ENCODE data around the gene LKAAEAR1. TPM values are rescaled to one million over a fixed set of nuclear protein-coding genes. Genes with fewer than 3 reads are reported as not detected.

The LKAAEAR1 gene
- total and polyA plus RNA-seq, 2 of the 13 experiments (the other 11 are each of a cell fraction or from before 2014, with no cell fraction given) = not detected

DNA sequence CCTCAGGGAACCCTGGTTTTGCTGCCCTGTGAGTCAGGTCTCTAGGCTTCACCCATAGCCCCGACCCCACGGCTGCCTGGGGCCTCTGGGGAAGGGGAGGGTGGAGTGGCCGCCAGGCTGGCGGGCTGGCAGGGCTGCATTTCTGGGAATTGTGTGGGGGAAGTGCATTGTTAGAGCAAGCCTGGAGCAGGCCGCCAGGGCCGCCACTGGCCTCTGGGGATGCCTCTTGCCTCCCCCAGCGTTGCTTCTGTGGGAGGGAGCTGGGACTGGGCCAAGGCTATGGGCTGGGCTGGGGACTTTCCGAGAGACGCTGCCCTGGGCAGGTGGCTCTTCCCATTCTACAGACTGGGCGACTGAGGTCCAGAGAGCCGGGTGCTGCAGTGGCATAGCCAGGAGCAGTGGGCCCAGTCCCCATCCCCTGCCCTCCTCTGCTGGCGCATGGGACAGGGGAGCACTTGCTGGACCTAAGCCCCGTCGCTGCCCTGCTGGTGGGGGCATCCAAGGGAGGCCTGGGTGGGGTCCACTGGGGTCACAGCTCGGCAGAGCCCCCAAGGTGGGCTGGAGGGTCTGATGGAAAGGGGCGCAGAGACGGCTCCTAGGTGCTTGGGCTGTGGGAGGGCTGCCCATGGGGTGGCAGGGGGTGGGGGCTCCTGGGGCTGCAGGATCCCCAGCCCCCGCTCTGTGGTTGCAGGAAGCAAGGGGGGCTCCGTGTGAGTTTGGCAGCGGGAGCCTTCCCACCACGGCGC lies 28.1 kb downstream of the LKAAEAR1 start (continued):
- TF ChIP-seq, protein P1, sequence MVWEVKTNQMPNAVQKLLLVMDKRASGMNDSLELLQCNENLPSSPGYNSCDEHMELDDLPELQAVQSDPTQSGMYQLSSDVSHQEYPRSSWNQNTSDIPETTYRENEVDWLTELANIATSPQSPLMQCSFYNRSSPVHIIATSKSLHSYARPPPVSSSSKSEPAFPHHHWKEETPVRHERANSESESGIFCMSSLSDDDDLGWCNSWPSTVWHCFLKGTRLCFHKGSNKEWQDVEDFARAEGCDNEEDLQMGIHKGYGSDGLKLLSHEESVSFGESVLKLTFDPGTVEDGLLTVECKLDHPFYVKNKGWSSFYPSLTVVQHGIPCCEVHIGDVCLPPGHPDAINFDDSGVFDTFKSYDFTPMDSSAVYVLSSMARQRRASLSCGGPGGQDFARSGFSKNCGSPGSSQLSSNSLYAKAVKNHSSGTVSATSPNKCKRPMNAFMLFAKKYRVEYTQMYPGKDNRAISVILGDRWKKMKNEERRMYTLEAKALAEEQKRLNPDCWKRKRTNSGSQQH (CRISPR knock-in tag; IDR thresholded peaks at IDR 0.05; ENCODE audit: low read depth) = no peak
- TF ChIP-seq MBNL3 (CRISPR knock-in tag; conservative IDR thresholded peaks at IDR 0.05) (no peak), MEIS2 (CRISPR knock-in tag; IDR thresholded peaks at IDR 0.05) (no peak), MAFF (IDR thresholded peaks at IDR 0.05; ENCODE audit: low read depth, low read length) (no peak), ZNF335 (CRISPR knock-in tag; IDR thresholded peaks at IDR 0.05) (0 out of 2 replicates have a peak, but pooled peaks have one; percentile 45), ZFY (CRISPR knock-in tag; IDR thresholded peaks at IDR 0.05) (peak; percentile 76), PHB2 (IDR thresholded peaks at IDR 0.05; ENCODE audit: partially characterized antibody) (no peak), ZNF484 (CRISPR knock-in tag; IDR thresholded peaks at IDR 0.05; ENCODE audit: borderline replicate concordance, low read depth) (no peak), SKI (IDR thresholded peaks at IDR 0.05; ENCODE audit: partially characterized antibody) (peak; percentile 72), BRD4 (CRISPR knock-in tag; IDR thresholded peaks at IDR 0.05) (peak; percentile 88), BORCS8-MEF2B (CRISPR knock-in tag; IDR thresholded peaks at IDR 0.05) (no peak; the same call in 1 of the 2 replicates), ZIK1 (CRISPR knock-in tag; IDR thresholded peaks at IDR 0.05; ENCODE audit: borderline replicate concordance, low read depth) (no peak), ZNF496 (CRISPR knock-in tag; IDR thresholded peaks at IDR 0.05; ENCODE audit: insufficient replicate concordance) (no peak)
- TF ChIP-seq, protein P2, sequence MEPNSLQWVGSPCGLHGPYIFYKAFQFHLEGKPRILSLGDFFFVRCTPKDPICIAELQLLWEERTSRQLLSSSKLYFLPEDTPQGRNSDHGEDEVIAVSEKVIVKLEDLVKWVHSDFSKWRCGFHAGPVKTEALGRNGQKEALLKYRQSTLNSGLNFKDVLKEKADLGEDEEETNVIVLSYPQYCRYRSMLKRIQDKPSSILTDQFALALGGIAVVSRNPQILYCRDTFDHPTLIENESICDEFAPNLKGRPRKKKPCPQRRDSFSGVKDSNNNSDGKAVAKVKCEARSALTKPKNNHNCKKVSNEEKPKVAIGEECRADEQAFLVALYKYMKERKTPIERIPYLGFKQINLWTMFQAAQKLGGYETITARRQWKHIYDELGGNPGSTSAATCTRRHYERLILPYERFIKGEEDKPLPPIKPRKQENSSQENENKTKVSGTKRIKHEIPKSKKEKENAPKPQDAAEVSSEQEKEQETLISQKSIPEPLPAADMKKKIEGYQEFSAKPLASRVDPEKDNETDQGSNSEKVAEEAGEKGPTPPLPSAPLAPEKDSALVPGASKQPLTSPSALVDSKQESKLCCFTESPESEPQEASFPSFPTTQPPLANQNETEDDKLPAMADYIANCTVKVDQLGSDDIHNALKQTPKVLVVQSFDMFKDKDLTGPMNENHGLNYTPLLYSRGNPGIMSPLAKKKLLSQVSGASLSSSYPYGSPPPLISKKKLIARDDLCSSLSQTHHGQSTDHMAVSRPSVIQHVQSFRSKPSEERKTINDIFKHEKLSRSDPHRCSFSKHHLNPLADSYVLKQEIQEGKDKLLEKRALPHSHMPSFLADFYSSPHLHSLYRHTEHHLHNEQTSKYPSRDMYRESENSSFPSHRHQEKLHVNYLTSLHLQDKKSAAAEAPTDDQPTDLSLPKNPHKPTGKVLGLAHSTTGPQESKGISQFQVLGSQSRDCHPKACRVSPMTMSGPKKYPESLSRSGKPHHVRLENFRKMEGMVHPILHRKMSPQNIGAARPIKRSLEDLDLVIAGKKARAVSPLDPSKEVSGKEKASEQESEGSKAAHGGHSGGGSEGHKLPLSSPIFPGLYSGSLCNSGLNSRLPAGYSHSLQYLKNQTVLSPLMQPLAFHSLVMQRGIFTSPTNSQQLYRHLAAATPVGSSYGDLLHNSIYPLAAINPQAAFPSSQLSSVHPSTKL (CRISPR knock-in tag; IDR thresholded peaks at IDR 0.05) = peak; percentile 71; the same call in 1 of the 2 replicates
- TF ChIP-seq, protein P3, sequence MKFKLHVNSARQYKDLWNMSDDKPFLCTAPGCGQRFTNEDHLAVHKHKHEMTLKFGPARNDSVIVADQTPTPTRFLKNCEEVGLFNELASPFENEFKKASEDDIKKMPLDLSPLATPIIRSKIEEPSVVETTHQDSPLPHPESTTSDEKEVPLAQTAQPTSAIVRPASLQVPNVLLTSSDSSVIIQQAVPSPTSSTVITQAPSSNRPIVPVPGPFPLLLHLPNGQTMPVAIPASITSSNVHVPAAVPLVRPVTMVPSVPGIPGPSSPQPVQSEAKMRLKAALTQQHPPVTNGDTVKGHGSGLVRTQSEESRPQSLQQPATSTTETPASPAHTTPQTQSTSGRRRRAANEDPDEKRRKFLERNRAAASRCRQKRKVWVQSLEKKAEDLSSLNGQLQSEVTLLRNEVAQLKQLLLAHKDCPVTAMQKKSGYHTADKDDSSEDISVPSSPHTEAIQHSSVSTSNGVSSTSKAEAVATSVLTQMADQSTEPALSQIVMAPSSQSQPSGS (CRISPR knock-in tag; IDR thresholded peaks at IDR 0.05) = 0 out of 2 replicates have a peak, but pooled peaks have one; percentile 47
- TF ChIP-seq, protein P4, sequence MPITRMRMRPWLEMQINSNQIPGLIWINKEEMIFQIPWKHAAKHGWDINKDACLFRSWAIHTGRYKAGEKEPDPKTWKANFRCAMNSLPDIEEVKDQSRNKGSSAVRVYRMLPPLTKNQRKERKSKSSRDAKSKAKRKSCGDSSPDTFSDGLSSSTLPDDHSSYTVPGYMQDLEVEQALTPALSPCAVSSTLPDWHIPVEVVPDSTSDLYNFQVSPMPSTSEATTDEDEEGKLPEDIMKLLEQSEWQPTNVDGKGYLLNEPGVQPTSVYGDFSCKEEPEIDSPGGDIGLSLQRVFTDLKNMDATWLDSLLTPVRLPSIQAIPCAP (CRISPR knock-in tag; IDR thresholded peaks at IDR 0.05; ENCODE audit: low read depth) = no peak

Data from HepG2 (cell line).